Activated T-helper 9 cell treated with anti-CD3 and anti-CD28 coated beads, Interleukin-2, amount 50 U/mL, for 16 hours (primary cell): ENCODE data around the gene CEACAM16.
"Not testable (repeated sequence)": the region's sequence is repeated elsewhere in the genome, so short reads cannot be mapped to it uniquely, and the experiment has no call there.

Source experiments
- DNase-seq: peaks from one replicate; pipeline ENCODE4 v3.0.0-alpha.2; 2020; ENCODE audit warnings: low read depth

CEACAM16 gene

GRCh38 chr19:44698492-44699201, at the start of gene CEACAM16:
CEACAM16 (plus strand) TSS chr19:44699151; CDS start chr19:44701457, 2,306 bp downstream.
- no peak for DNase-seq

- no peak for DNase-seq
Observed at GRCh38 chr19:44649578-44650145, 49.3 kb upstream of the CEACAM16 start.

- no peak for DNase-seq
Observed at GRCh38 chr19:44653343-44653742, 45.6 kb upstream of the CEACAM16 start.

GRCh38 chr19:44653977-44654774, 44.8 kb upstream of the CEACAM16 start:
- peak; percentile 34 for DNase-seq

GRCh38 chr19:44657211-44657921, 41.6 kb upstream of the CEACAM16 start:
- peak; percentile 36 for DNase-seq

- DNase-seq = no peak
Observed at GRCh38 chr19:44658069-44658733, 40.8 kb upstream of the CEACAM16 start.

GRCh38 chr19:44660081-44660480, 38.9 kb upstream of the CEACAM16 start:
- DNase-seq = no peak

- no peak for DNase-seq
Observed at GRCh38 chr19:44661205-44661604, 37.7 kb upstream of the CEACAM16 start.

GRCh38 chr19:44661904-44662303, 37.0 kb upstream of the CEACAM16 start:
- DNase-seq = no peak

GRCh38 chr19:44662691-44663385, 36.1 kb upstream of the CEACAM16 start:
- no peak for DNase-seq

- no peak for DNase-seq
Observed at GRCh38 chr19:44663996-44664395, 35.0 kb upstream of the CEACAM16 start.

- DNase-seq = no peak
Observed at GRCh38 chr19:44664976-44665375, 34.0 kb upstream of the CEACAM16 start.

- no peak for DNase-seq
Observed at GRCh38 chr19:44666852-44667556, 31.9 kb upstream of the CEACAM16 start.

GRCh38 chr19:44668985-44669764, 29.8 kb upstream of the CEACAM16 start:
- no peak for DNase-seq

GRCh38 chr19:44670027-44670426, 28.9 kb upstream of the CEACAM16 start:
- not testable (repeated sequence) for DNase-seq

GRCh38 chr19:44671400-44671799, 27.6 kb upstream of the CEACAM16 start, which contains the start of gene CEACAM19:
CEACAM19 (plus strand) TSS chr19:44671482; CDS start chr19:44671932, 450 bp downstream.
- no peak for DNase-seq

GRCh38 chr19:44672226-44672625, 26.7 kb upstream of the CEACAM16 start:
- no peak for DNase-seq

GRCh38 chr19:44673510-44673909, 25.4 kb upstream of the CEACAM16 start:
- DNase-seq = no peak

GRCh38 chr19:44675521-44675920, 23.4 kb upstream of the CEACAM16 start:
- DNase-seq = no peak
